Mesenchymal stem cell (in vitro differentiated cells and primary cell): ENCODE measurements around the gene ANKS1B.

Experiments
- DNase-seq: peaks from one replicate; pipeline ENCODE4 v3.0.0-alpha.2; 2013
- H2AFZ ChIP-seq: one replicate; pipeline ENCODE4 v1.6.1; 2013; ENCODE audit warnings: low read depth, mild to moderate bottlenecking, control low read depth, inconsistent platforms, low read length, moderate library complexity
- H2AK5ac ChIP-seq: 2 replicates; pipeline ENCODE4 v1.6.1; 2013; ENCODE audit warnings: low read length, moderate library complexity, mild to moderate bottlenecking, inconsistent platforms; ENCODE audit not compliant: severe bottlenecking
- H2BK120ac ChIP-seq: one replicate; pipeline ENCODE4 v1.6.1; 2013; ENCODE audit warnings: low read depth, mild to moderate bottlenecking, inconsistent platforms, low read length, moderate library complexity
- H2BK12ac ChIP-seq, 2 experiments: one replicate each; pipeline ENCODE4 v1.6.1; 2013; ENCODE audit warnings: inconsistent platforms in 2 of 2, low read length in 2 of 2, mild to moderate bottlenecking in 2 of 2, moderate library complexity in 2 of 2, control low read depth in 1 of 2
- H2BK15ac ChIP-seq: one replicate; pipeline ENCODE4 v1.6.1; 2013; ENCODE audit warnings: mild to moderate bottlenecking, low read depth, inconsistent platforms; ENCODE audit not compliant: poor library complexity, severe bottlenecking
- H2BK5ac ChIP-seq: 2 replicates; pipeline ENCODE4 v1.6.1; 2013; ENCODE audit warnings: low read depth, mild to moderate bottlenecking, low read length, control low read depth, inconsistent platforms; ENCODE audit not compliant: poor library complexity, severe bottlenecking
- H3K14ac ChIP-seq, 2 experiments: one replicate each; pipeline ENCODE4 v1.6.1; 2013; ENCODE audit warnings: inconsistent platforms in 2 of 2, low read length in 2 of 2, control low read depth in 1 of 2, mild to moderate bottlenecking in 1 of 2, moderate library complexity in 1 of 2
- H3K18ac ChIP-seq, 2 experiments: one replicate each; pipeline ENCODE4 v1.6.1; 2013; ENCODE audit warnings: inconsistent platforms in 2 of 2, low read length in 2 of 2, control low read depth in 1 of 2, low read depth in 1 of 2, mild to moderate bottlenecking in 1 of 2
- H3K23ac ChIP-seq, 2 experiments: one replicate each; pipeline ENCODE4 v1.6.1; 2013; ENCODE audit warnings: inconsistent platforms in 2 of 2, low read length in 2 of 2, mild to moderate bottlenecking in 2 of 2, moderate library complexity in 2 of 2, control low read depth in 1 of 2
- H3K27ac ChIP-seq: 2 replicates; pipeline ENCODE4 v1.5.1; 2013; ENCODE audit warnings: mild to moderate bottlenecking, moderate library complexity, low read length, control low read depth, inconsistent platforms; ENCODE audit not compliant: poor library complexity, severe bottlenecking
- H3K27me3 ChIP-seq, 2 experiments: 2 replicates each; pipeline versions ENCODE4 v1.6.1 to v1.7.0; 2013; ENCODE audit warnings: low read length in 2 of 2, mild to moderate bottlenecking in 2 of 2, moderate library complexity in 2 of 2, control low read depth in 1 of 2, inconsistent platforms in 1 of 2; ENCODE audit not compliant: control insufficient read depth in 1 of 2, insufficient read depth in 1 of 2
- H3K36me3 ChIP-seq, 2 experiments: 2 replicates each; pipeline versions ENCODE4 v1.6.1 to v1.7.0; 2013; ENCODE audit warnings: low read length in 2 of 2, control low read depth in 1 of 2, inconsistent platforms in 1 of 2, low read depth in 1 of 2, mild to moderate bottlenecking in 1 of 2; ENCODE audit not compliant: insufficient read depth in 2 of 2, control insufficient read depth in 1 of 2
- H3K4ac ChIP-seq, 2 experiments: one replicate each; pipeline ENCODE4 v1.6.1; 2013; ENCODE audit warnings: inconsistent platforms in 2 of 2, low read length in 2 of 2, mild to moderate bottlenecking in 2 of 2, moderate library complexity in 2 of 2, control low read depth in 1 of 2, low read depth in 1 of 2
- H3K4me1 ChIP-seq: 2 replicates; pipeline ENCODE4 v1.6.1; 2013; ENCODE audit warnings: low read depth, low read length, control low read depth; ENCODE audit not compliant: control insufficient read depth, insufficient read depth
- H3K4me2 ChIP-seq: 2 replicates; pipeline ENCODE4 v1.6.1; 2013; ENCODE audit warnings: low read length, mild to moderate bottlenecking, inconsistent platforms; ENCODE audit not compliant: poor library complexity, severe bottlenecking
- H3K4me3 ChIP-seq, 2 experiments: 2 replicates each; pipeline versions ENCODE4 v1.5.1 to v1.7.0; 2013; ENCODE audit warnings: low read length in 2 of 2, mild to moderate bottlenecking in 2 of 2, control low read depth in 1 of 2, low read depth in 1 of 2; ENCODE audit not compliant: insufficient read depth in 1 of 2
- H3K79me1 ChIP-seq: replicated peaks from 2 replicates; pipeline ENCODE4 v1.6.1; 2013; ENCODE audit warnings: mild to moderate bottlenecking, control low read depth, low read length, inconsistent platforms; ENCODE audit not compliant: poor library complexity, severe bottlenecking
- H3K9ac ChIP-seq: 2 replicates; pipeline ENCODE4 v1.7.0; 2013; ENCODE audit warnings: mild to moderate bottlenecking, low read length, moderate library complexity
- H3K9me3 ChIP-seq: 2 replicates; pipeline ENCODE4 v1.7.0; 2013; ENCODE audit warnings: mild to moderate bottlenecking, low read length; ENCODE audit not compliant: control insufficient read depth
- H4K8ac ChIP-seq: one replicate; pipeline ENCODE4 v1.6.1; 2013; ENCODE audit warnings: inconsistent platforms, mild to moderate bottlenecking, low read length, moderate library complexity
- H4K91ac ChIP-seq: one replicate; pipeline ENCODE4 v1.6.1; 2013; ENCODE audit warnings: mild to moderate bottlenecking, low read length, inconsistent platforms
- WGBS: methylation state at CpG from one replicate; pipeline ENCODE4 v1.1.7; 2013; ENCODE audit warnings: mixed read lengths; 5-methylcytosine and 5-hydroxymethylcytosine counted together

Gene ANKS1B

DNA sequence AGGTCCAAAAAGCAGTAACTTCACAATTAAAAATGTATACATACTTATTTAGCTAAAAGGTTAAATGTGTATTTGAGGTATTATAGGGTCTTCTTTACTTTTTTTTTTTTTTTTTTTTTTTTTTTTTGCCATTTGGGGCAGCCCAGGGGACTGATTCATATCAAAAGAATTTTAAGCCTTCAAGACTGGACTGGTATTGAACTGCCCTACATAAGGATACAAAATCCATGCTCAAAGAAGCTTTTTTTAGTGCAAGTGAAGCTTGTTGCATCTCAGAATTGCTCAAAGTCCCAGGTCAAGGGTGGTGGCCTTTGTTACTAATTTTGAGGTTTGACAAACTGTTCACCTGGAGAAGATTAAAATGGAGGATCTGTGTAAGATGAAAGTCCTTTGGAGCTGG is 1215.7 kb downstream of the ANKS1B start:
- Histone ChIP-seq H2BK5ac (no peak overlapping the region), H3K9me3 (no peaks in the 10 kb centered on the region), H3K9ac (no peak overlapping the region), H3K36me3 (no peaks in the 10 kb centered on the region), H3K4me2 (no peak overlapping the region), H4K91ac (no peak overlapping the region), H2AFZ (no peak overlapping the region), H3K27ac (no peak overlapping the region), H2BK120ac (no peak overlapping the region), H3K23ac (no peak overlapping the region), H3K4me1 (no peaks in the 10 kb centered on the region), H2AK5ac (no peak overlapping the region), H4K8ac (no peak overlapping the region), H3K27me3 (peaks cover 0 to 6% of the 10 kb centered on the region in 2 experiments), H3K18ac (no peak overlapping the region), H3K79me1 (no peaks in the 10 kb centered on the region), H2BK12ac (no peak overlapping the region), H3K14ac (no peak overlapping the region), H3K4ac (no peak overlapping the region), H2BK15ac (no peak overlapping the region), H3K4me3 (no peak overlapping the region)
- DNase-seq = no peak

GRCh38 chr12:98767248-98767647 is 1217.5 kb downstream of the ANKS1B start:
- H2BK12ac ChIP-seq = no peak overlapping the region
- WGBS = 79% methylated on average over 6 of the region's 9 CpGs
- no peak overlapping the region for H3K4me2 ChIP-seq
- no peak overlapping the region for H3K14ac ChIP-seq
- no peak overlapping the region for H2AFZ ChIP-seq
- no peak overlapping the region for H3K18ac ChIP-seq
- H3K79me1 ChIP-seq = no peaks in the 10 kb centered on the region
- no peak overlapping the region for H2BK120ac ChIP-seq
- H3K4me1 ChIP-seq = no peaks in the 10 kb centered on the region
- no peak overlapping the region for H2BK15ac ChIP-seq
- no peak overlapping the region for H3K23ac ChIP-seq
- no peak for DNase-seq
- no peaks in the 10 kb centered on the region for H3K9me3 ChIP-seq
- H4K91ac ChIP-seq = no peak overlapping the region
- H3K9ac ChIP-seq = no peak overlapping the region
- no peak overlapping the region for H3K4me3 ChIP-seq
- no peak overlapping the region for H2BK5ac ChIP-seq
- H3K27ac ChIP-seq = no peak overlapping the region
- no peak overlapping the region for H2AK5ac ChIP-seq
- H3K36me3 ChIP-seq = no peaks in the 10 kb centered on the region
- H3K4ac ChIP-seq = no peak overlapping the region
- no peak overlapping the region for H4K8ac ChIP-seq
- H3K27me3 ChIP-seq = peaks cover 0 to 14% of the 10 kb centered on the region in 2 experiments

GRCh38 chr12:98763656-98764055 is 1221.1 kb downstream of the ANKS1B start:
- no peak overlapping the region for H3K18ac ChIP-seq
- 92% methylated on average over 4 of the region's 4 CpGs for WGBS
- H3K79me1 ChIP-seq = no peaks in the 10 kb centered on the region
- no peak overlapping the region for H3K27ac ChIP-seq
- H3K4ac ChIP-seq = no peak overlapping the region
- H3K23ac ChIP-seq = no peak overlapping the region
- no peak overlapping the region for H2BK5ac ChIP-seq
- H3K4me3 ChIP-seq = no peak overlapping the region
- H2AK5ac ChIP-seq = no peak overlapping the region
- peaks cover 0 to 16% of the 10 kb centered on the region in 2 experiments for H3K27me3 ChIP-seq
- no peak overlapping the region for H2BK120ac ChIP-seq
- no peak overlapping the region for H4K8ac ChIP-seq
- no peak overlapping the region for H2BK15ac ChIP-seq
- no peaks in the 10 kb centered on the region for H3K9me3 ChIP-seq
- no peaks in the 10 kb centered on the region for H3K36me3 ChIP-seq
- no peak for DNase-seq
- H4K91ac ChIP-seq = no peak overlapping the region
- H3K4me2 ChIP-seq = no peak overlapping the region
- no peak overlapping the region for H3K14ac ChIP-seq
- H2AFZ ChIP-seq = no peak overlapping the region
- H2BK12ac ChIP-seq = no peak overlapping the region
- no peak overlapping the region for H3K9ac ChIP-seq
- no peaks in the 10 kb centered on the region for H3K4me1 ChIP-seq

DNA sequence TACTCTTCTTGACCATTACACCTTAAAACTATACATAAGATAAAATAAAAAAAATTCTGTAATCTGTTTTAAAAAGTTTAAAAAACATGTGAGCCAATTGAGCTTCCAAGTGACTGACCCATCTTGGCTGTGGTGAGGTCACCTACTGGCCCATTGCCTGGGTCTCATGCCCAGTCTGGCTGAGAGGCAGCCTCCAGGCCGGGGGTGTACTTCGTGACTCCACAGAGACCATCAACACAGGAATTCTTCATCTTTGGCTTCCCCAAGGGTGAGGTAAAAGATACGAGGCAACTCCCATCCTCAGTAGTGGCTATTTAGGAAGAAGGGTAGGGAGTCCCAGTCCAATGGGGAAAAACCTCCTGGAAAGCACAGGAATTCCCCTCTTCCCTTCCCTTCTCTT is 1226.4 kb downstream of the ANKS1B start:
- H3K18ac ChIP-seq = no peak overlapping the region
- peaks cover 0 to 10% of the 10 kb centered on the region in 2 experiments for H3K27me3 ChIP-seq
- no peaks in the 10 kb centered on the region for H3K79me1 ChIP-seq
- no peak overlapping the region for H3K14ac ChIP-seq
- DNase-seq = no peak
- H3K4ac ChIP-seq = no peak overlapping the region
- no peak overlapping the region for H2AK5ac ChIP-seq
- H2BK15ac ChIP-seq = no peak overlapping the region
- H4K91ac ChIP-seq = no peak overlapping the region
- no peak overlapping the region for H3K23ac ChIP-seq
- H2BK120ac ChIP-seq = no peak overlapping the region
- no peak overlapping the region for H2BK12ac ChIP-seq
- no peak overlapping the region for H2AFZ ChIP-seq
- no peaks in the 10 kb centered on the region for H3K9me3 ChIP-seq
- peak overlapping the region; percentile 61 for H3K9ac ChIP-seq
- no peak overlapping the region for H2BK5ac ChIP-seq
- no peak overlapping the region for H3K4me2 ChIP-seq
- no peak overlapping the region for H3K4me3 ChIP-seq
- H3K27ac ChIP-seq = no peak overlapping the region
- peaks cover 6% of the 10 kb centered on the region for H3K4me1 ChIP-seq
- WGBS = 83% methylated on average over 2 of the region's 3 CpGs
- H3K36me3 ChIP-seq = no peaks in the 10 kb centered on the region
- H4K8ac ChIP-seq = no peak overlapping the region
